22Rv1 (cell line): ENCODE results near the gene CCDC182.

Source experiments
- H3K27ac ChIP-seq: fragments of 450-650 bp; 2 replicates; pipeline ENCODE4 v1.5.1; 2017
- ZFX ChIP-seq: fragments of 450-650 bp; IDR thresholded peaks from 2 replicates; pipeline ENCODE4 v1.6.1; 2017; ENCODE audit warnings: antibody characterized with exemption, borderline replicate concordance
- TF ChIP-seq, protein P1 (sequence below): fragments of 450-650 bp; IDR thresholded peaks from 2 replicates; pipeline ENCODE4 v1.5.1; 2017; ENCODE audit warnings: mild to moderate bottlenecking

Gene CCDC182

GRCh38 chr17:57721967-57722703 lies 23.0 kb downstream of the CCDC182 start:
- H3K27ac ChIP-seq, result no peak overlapping the region
- TF ChIP-seq, protein P1, sequence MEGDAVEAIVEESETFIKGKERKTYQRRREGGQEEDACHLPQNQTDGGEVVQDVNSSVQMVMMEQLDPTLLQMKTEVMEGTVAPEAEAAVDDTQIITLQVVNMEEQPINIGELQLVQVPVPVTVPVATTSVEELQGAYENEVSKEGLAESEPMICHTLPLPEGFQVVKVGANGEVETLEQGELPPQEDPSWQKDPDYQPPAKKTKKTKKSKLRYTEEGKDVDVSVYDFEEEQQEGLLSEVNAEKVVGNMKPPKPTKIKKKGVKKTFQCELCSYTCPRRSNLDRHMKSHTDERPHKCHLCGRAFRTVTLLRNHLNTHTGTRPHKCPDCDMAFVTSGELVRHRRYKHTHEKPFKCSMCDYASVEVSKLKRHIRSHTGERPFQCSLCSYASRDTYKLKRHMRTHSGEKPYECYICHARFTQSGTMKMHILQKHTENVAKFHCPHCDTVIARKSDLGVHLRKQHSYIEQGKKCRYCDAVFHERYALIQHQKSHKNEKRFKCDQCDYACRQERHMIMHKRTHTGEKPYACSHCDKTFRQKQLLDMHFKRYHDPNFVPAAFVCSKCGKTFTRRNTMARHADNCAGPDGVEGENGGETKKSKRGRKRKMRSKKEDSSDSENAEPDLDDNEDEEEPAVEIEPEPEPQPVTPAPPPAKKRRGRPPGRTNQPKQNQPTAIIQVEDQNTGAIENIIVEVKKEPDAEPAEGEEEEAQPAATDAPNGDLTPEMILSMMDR, result no peak
- no peak for TF ChIP-seq ZFX

- TF ChIP-seq, protein P1, result no peak
- no peak for TF ChIP-seq ZFX
These were observed 24.6 kb downstream of the CCDC182 start for GRCh38 chr17:57720386-57721035.

DNA sequence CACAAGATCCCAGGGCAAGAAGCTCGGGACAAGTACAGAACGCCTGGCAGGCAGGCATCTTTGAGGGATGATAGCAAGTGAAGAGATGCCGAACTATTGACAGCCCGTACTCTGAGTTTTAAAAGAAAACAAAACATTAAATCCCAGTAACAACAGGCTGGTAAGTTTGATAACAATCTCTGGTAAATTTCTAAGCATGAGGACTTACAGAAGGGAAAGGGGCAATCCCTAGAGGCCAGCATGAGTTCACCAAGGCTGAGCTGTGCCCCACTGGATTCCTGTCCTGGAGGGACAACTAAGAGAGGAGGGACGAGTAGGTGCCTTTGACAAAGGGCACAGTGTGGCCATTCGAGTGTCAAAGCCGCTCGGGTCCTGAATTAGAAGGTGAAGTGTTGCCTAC lies 26.2 kb downstream of the CCDC182 start:
- H3K27ac ChIP-seq, result no peak overlapping the region
- TF ChIP-seq, protein P1, result no peak
- TF ChIP-seq ZFX, result no peak

More at GRCh38 chr17:57720386-57721035, 24.6 kb downstream of the CCDC182 start:
- H3K27ac ChIP-seq, result no peak overlapping the region

- TF ChIP-seq, protein P1, result no peak
- TF ChIP-seq ZFX, result no peak
- H3K27ac ChIP-seq, result no peak overlapping the region
These were observed 29.1 kb downstream of the CCDC182 start for GRCh38 chr17:57715981-57716380.

DNA sequence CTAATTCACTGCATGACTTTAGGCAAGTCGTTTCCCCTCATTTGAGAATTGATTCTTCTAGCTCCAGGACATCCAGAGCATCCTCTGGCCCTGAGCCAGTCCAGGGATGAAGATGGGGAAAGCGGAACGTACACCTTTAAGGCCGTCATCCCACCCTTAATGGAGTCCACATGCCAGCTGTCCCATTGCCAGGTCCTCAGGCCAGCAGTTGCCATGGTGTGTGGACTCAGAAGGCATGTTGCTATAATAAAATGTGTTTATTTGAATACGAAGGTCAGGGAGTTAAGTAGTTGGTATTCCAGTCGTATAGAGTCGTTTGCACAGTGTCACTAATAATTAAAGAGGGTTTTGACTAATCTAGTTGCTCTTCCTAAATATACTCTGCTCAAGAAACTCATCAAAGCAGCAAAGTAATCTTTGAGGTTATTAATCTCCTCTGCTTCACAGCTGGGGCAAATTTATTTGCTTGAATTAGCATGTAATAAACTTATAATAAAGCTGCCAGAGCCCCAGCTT lies 30.4 kb downstream of the CCDC182 start:
- no peak overlapping the region for H3K27ac ChIP-seq

DNA sequence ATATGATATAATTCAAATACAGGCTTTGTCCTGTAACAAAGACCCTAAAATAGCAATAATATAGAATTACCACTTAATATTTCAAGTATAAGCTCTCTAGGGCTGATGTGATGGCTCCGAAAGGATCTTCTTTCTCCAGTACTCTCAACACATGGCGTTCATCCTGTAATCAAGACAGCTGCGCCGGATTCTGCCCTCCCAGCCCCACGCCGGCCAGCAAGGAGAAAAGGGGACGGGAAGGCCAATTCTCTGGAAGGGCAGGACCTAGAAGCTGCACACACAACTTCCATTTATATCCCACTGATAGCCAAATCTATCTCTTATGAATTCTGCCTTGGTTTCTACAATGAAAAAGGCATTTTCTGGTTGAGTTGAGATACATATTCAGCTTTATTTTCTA lies 32.0 kb downstream of the CCDC182 start:
- H3K27ac ChIP-seq, result no peak overlapping the region
- TF ChIP-seq, protein P1, result no peak
- no peak for TF ChIP-seq ZFX

More for the DNA sequence above, 30.4 kb downstream of the CCDC182 start:
- TF ChIP-seq ZFX, result no peak
- TF ChIP-seq, protein P1, result no peak

DNA sequence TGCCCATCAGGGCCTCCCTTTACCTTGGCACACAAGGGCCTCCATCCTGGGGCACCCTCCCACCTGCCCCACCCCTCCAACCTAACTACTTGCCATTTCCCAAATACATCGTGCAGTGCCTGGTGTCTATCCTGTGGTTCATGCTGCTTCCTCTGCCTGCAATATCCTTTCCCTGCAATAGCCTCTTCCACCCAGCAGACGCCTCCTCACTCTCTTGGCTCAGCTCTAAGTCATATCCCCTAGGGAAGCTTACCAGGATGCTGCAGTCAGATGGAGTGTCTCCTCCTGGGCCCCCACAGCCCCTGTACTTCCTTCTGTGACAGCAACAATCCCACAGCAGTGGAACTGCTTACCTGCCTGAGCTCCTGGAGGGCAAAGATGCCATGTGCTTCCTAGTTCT lies 36.7 kb downstream of the CCDC182 start:
- H3K27ac ChIP-seq, result no peak overlapping the region
- TF ChIP-seq, protein P1, result no peak
- TF ChIP-seq ZFX, result no peak
